ENCODE results near the gene FBXO42. TPM values are rescaled to one million over a fixed set of nuclear protein-coding genes. Genes with fewer than 3 reads are reported as not detected.

The FBXO42 gene
- total and polyA plus RNA-seq, 12 donors: 12.4 to 26.6 (median 20.5) TPM

DNA sequence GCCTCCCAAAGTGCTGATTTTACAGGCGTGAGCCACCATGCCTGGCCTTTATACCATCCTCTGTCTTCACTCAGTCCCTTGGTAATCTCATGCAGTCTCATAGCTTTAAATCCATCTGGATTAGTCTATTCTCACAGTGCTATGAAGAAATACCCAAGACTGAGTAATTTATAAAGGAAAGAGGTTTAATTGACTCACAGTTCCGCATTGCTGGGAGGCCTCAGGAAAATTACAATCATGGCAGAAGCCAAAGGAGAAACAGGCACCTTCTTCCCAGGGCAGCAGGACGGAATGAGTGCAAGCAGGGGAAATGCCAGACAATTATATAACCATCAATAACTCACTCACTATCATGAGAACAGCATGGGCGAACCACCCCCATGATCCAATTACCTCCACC, 66.2 kb downstream of the FBXO42 start:
- DNase-seq (no peak), ATAC-seq (no peak)
- Histone ChIP-seq H3K9me3 (no peaks in the 10 kb centered on the region), H3K4me1 (peaks cover 0 to 16% (median 2%) of the 10 kb centered on the region in 9 donors), H3K27me3 (no peaks in the 10 kb centered on the region), H3K4me3 (no peak overlapping the region), H3K27ac (no peak overlapping the region), H3K36me3 (peaks cover 0 to 69% (median 0%) of the 10 kb centered on the region in 9 donors)
- intact Hi-C loops (cut with DNase I): no loop called here
- WGBS, 2 donors: 88 to 90% methylated on average over 4 of the region's 4 CpGs
- TF ChIP-seq, protein P1, sequence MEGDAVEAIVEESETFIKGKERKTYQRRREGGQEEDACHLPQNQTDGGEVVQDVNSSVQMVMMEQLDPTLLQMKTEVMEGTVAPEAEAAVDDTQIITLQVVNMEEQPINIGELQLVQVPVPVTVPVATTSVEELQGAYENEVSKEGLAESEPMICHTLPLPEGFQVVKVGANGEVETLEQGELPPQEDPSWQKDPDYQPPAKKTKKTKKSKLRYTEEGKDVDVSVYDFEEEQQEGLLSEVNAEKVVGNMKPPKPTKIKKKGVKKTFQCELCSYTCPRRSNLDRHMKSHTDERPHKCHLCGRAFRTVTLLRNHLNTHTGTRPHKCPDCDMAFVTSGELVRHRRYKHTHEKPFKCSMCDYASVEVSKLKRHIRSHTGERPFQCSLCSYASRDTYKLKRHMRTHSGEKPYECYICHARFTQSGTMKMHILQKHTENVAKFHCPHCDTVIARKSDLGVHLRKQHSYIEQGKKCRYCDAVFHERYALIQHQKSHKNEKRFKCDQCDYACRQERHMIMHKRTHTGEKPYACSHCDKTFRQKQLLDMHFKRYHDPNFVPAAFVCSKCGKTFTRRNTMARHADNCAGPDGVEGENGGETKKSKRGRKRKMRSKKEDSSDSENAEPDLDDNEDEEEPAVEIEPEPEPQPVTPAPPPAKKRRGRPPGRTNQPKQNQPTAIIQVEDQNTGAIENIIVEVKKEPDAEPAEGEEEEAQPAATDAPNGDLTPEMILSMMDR (IDR thresholded peaks at IDR 0.05): no peak

- peaks cover 0 to 42% (median 0%) of the 10 kb centered on the region in 9 donors for H3K36me3 ChIP-seq
- H3K27ac ChIP-seq: no peak overlapping the region
- no peaks in the 10 kb centered on the region for H3K27me3 ChIP-seq
- DNase-seq: no peak
- no peak overlapping the region for H3K4me3 ChIP-seq
- TF ChIP-seq, protein P1 (IDR thresholded peaks at IDR 0.05): no peak
- no peak for ATAC-seq
- no peaks in the 10 kb centered on the region for H3K9me3 ChIP-seq
- 76 to 91% methylated on average over 2 of the region's 2 CpGs for WGBS, 2 donors
- intact Hi-C loops (cut with DNase I): no loop called here
- peaks cover 0 to 23% (median 12%) of the 10 kb centered on the region in 9 donors for H3K4me1 ChIP-seq
Measured at GRCh38 chr1:16281765-16282164, 70.5 kb downstream of the FBXO42 start.

- WGBS, 2 donors: 66 to 77% methylated on average over 2 of the region's 2 CpGs
- H3K9me3 ChIP-seq: no peaks in the 10 kb centered on the region
- DNase-seq (no peak), ATAC-seq (no peak)
- H3K4me3 ChIP-seq: no peak overlapping the region
- H3K4me1 ChIP-seq: peaks cover 0 to 25% (median 12%) of the 10 kb centered on the region in 9 donors
- intact Hi-C loops (cut with DNase I): no loop called here
- H3K27ac ChIP-seq: peak overlapping the region in 1 of 10 donors; percentile 45
- H3K27me3 ChIP-seq: no peaks in the 10 kb centered on the region
- H3K36me3 ChIP-seq: peaks cover 0 to 31% (median 0%) of the 10 kb centered on the region in 9 donors
- TF ChIP-seq, protein P1 (IDR thresholded peaks at IDR 0.05): no peak
Measured at GRCh38 chr1:16279186-16279585, 73.1 kb downstream of the FBXO42 start.

- H3K4me1 ChIP-seq: peaks cover 0 to 25% (median 12%) of the 10 kb centered on the region in 9 donors
- no peaks in the 10 kb centered on the region for H3K9me3 ChIP-seq
- WGBS, 2 donors: 83 to 89% methylated on average over 6 of the region's 6 CpGs
- H3K36me3 ChIP-seq: peaks cover 0 to 31% (median 0%) of the 10 kb centered on the region in 9 donors
- no peak overlapping the region for H3K4me3 ChIP-seq
- H3K27me3 ChIP-seq: no peaks in the 10 kb centered on the region
- ATAC-seq (peak in 2 of 8 donors; percentile 61 to 71), DNase-seq (no peak)
- peak overlapping the region in 3 of 10 donors; percentile 10 to 40 (median 11) for H3K27ac ChIP-seq
- TF ChIP-seq, protein P1 (IDR thresholded peaks at IDR 0.05): no peak
- intact Hi-C loops (cut with DNase I): no loop called here
Measured at GRCh38 chr1:16276302-16277030, 75.8 kb downstream of the FBXO42 start.

Measured in heart right ventricle (tissue), 16 donors.